GM19324 (cell line): Measurements from ENCODE around the gene NXN.
"Not testable (repeated sequence)": the region's sequence is repeated elsewhere in the genome, so short reads cannot be mapped to it uniquely, and the experiment has no call there.

Experiments used
- ATAC-seq: cut with Tn5 transposase; IDR thresholded peaks from one replicate; pipeline ENCODE4 v1.9.1; 2021; ENCODE audit warnings: mild to moderate bottlenecking, moderate library complexity; ENCODE audit not compliant: unreplicated experiment, low FRiP score

The NXN gene

GRCh38 chr17:1007310-1008007 lies 27.9 kb upstream of the NXN start:
- no peak for ATAC-seq

- ATAC-seq, result no peak
These were observed 26.5 kb upstream of the NXN start for GRCh38 chr17:1006054-1006453.

- ATAC-seq, result no peak
These were observed 25.9 kb upstream of the NXN start for GRCh38 chr17:1005361-1005946.

- ATAC-seq, result no peak
These were observed 25.3 kb upstream of the NXN start for GRCh38 chr17:1004769-1005295.

- ATAC-seq, result no peak
These were observed 24.6 kb upstream of the NXN start for GRCh38 chr17:1003972-1004768.

GRCh38 chr17:1003633-1003971 lies 24.0 kb upstream of the NXN start:
- no peak for ATAC-seq

DNA sequence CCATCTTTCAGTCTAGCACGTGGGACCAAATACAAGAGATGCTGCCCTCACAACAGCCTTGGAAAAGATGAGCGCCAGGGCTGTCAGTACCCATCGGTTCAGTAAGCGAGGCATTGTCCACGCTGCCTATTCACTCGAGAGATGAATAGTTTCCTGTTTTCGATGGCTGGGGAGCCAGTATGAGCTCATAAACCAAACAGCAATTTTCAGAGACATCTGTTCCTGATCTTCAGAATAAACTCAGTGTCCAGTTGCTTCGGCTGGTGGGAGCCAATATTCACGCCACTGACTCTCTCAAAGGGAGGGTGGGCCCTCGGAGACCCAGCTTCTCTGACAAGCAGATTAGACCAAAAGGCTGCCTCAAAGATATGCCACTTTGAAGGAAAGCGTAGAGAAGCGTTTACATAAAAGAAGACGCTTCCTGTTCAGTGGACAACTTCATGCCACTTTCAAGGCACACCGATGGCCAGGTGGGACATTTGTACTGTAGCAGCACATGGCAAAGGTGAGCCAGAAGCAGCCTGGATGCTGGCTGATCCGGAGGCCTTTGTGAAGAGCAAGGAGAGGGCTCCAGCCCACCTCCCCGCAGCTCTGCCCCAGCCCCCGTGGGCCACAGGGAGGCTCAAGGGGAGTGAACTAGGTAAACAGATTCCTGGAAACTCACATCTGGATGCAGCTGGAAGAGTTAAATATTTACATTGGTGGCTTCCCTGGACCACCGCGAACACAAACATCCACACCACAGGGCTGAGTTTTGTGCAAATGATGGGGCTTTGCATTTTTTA lies 23.4 kb upstream of the NXN start:
- no peak for ATAC-seq

DNA sequence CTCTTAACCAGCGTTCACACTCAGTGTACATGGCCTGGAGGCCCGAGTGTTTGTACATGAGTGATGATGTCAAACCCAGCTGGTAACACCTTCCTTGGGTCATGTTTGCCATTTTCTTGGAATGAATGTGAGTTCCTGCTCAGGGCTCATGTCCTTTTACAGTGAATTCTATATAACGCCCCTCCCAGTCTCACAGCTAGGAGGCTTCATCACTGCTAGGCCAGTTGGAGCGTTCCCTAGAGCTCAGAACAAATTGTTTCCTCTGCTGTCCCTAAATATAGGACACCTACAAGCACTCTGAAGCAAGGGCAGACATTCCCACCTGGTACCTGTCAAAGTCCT lies 22.8 kb upstream of the NXN start:
- ATAC-seq, result no peak

GRCh38 chr17:1001640-1002411 lies 22.2 kb upstream of the NXN start:
- ATAC-seq, result no peak

DNA sequence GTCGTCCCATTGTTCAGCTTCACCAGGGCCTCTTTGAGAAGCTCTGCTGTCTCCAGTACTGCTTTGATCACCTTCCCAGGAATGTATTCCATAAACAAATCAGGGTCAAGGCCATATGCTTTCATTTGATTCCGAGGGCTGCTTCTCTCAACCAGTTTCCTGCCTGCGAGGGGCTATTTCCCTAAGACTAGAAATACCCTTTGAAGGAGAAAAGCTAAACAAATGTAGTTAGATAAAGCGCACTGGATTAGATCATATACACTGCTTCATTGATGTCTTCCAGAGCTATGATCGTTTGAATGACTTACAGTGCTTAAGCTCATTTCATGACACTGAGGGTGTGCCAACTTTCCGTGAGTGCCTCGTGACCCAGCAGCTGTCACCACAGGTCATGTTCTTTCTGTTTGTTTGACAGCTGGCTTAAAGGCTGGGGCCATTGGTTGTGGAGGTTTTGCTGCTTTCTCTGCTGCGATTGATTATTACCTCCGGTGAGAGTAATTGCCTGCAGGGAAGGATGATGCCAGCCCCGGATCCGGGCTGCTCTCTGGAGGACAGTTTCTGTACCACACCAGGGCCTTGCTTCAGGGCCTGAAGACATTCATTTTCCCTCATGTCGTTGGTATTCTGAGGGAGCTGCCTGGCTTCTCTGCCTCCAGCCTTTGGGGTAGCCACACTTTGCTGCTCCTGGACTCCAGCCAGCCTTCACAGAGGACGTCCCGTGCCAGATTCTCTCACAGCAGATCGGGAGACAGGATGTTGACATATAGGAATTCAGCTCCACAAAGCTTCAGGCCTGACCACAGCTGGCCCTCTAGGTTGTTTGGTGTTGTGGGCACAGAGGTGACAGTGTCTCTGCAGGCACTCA lies 21.3 kb upstream of the NXN start:
- ATAC-seq, result no peak

DNA sequence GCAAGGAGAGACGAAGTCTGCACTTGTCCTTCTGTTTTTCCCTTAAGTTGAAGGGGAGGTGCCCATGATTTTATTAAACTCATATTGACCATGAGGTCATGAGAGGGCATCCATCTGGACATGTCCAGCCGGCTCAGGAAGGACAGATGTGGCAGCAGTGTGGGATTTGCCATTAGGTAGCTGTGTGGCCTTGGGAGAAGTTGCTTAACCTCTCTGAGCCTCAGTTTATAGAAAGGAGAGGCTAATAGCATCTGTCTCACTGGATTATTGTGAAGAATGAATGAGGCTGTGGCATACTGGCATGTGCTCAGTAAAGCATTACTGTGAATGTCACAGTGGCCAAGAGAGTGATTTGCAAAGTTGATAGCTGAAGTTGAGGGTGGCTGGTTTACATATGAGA lies 18.5 kb upstream of the NXN start:
- no peak for ATAC-seq

DNA sequence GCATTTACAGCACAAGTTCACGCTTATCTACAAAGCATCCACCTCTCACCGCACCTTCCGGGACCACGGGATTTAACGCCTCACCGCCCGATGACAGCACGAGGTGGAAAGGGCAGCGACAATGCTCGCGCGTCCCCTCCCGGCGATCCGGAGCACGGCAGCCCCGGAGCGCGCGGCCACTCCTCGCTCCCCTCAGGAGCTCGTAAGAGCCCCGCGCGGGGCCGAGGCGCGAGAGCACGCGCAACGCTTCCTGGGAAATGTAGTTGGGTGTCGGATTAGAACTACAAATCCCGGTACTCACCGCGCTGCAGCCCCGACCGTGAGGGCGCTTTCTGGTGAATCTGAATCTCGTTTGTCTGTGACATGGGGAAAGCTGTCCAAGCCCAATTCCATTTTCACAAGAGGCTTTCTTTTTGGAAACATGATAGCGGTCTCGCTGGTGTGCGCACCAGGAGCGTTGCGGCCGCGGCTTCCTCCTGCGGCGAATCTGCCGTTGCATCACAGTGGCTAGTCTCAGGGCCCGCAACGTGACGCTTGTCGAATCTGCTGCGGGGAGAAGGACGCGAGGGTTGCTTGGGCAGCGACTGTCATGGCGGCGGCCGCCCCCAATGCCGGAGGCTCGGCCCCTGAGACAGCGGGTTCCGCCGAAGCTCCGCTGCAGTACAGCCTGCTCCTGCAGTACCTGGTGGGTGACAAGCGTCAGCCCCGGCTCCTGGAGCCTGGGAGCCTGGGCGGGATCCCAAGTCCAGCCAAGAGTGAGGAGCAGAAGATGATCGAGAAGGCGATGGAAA lies 17.2 kb upstream of the NXN start, which contains the start of gene TIMM22:
TIMM22 (plus strand) TSS at position 576 of the 791 bp plus-strand sequence; CDS start at position 590, 14 bp downstream.
- ATAC-seq, result peak; percentile 85

GRCh38 chr17:995324-995723 lies 15.7 kb upstream of the NXN start:
- ATAC-seq, result not testable (repeated sequence)

DNA sequence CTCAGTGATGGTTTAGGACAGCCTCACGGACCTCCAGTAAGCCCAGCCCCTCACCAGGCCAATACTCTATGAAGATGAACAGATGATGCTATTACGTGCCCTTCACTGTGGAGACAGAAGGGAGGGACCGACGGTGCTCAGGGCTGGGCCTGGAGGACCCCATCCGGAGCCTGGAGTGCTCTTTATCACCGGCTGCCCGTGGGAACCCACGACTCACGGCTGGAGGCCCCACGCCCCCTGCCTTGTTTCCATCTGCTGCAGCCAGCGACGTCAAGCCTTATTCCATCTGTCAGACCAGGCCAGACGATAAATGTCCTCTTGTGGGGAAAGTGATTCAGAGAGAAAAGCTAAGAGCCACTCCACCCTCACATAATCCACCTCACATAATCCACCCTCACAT lies 13.4 kb upstream of the NXN start:
- ATAC-seq, result no peak

- no peak for ATAC-seq
These were observed 9.0 kb upstream of the NXN start for GRCh38 chr17:988561-988960.

GRCh38 chr17:987931-988330 lies 8.4 kb upstream of the NXN start:
- ATAC-seq, result no peak

DNA sequence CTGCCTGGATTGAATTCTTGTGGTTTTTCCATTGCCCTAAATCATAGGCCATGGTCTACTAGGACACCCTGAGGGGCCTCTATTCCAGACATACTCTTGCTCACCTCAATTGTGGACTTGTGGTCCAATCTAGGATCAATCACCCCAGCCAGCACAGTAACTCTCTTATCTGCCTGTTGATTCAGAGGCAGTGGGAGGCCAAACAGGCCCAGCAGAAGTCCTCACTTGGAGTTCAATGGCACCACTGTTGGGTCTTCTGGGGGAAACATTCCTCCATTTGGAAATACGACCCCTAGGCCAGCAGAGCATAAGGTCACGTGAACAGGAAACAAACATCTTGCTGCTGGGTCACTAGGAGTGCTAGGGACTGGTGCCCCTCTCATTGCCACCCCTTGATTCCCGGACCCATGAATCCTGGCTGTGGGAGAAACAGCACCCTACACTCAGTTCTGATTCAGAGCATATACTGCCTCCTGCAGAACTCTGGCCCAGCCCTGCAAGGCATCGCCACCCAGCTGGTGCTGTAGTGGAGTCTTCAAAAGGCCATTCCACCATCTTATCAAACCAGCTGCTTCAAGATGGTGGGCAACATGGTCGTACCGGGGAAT lies 6.8 kb upstream of the NXN start:
- ATAC-seq, result no peak

- ATAC-seq, result no peak
These were observed 4.3 kb upstream of the NXN start for GRCh38 chr17:983921-984320.
